GM23338 (cell line): ENCODE measurements around the gene NR4A1.

ENCODE experiments used
- CTCF ChIP-seq, 2 experiments: fragments of 200-600 bp in 1 of 2; sonication (generic) in 1 of 2; conservative IDR thresholded peaks; 2 replicates each; pipeline versions ENCODE4 v1.5.1 to v1.6.1; 2016 to 2017; ENCODE audit warnings: antibody characterized with exemption in 2 of 2, low read depth in 2 of 2, mild to moderate bottlenecking in 2 of 2, moderate library complexity in 1 of 2
- EZH2 ChIP-seq: fragments of 200-600 bp; sonication (generic); IDR thresholded peaks from one replicate; pipeline ENCODE4 v1.8.0; 2017; ENCODE audit warnings: antibody characterized with exemption, mild to moderate bottlenecking, low read depth; ENCODE audit not compliant: unreplicated experiment
- EZH2phosphoT487 ChIP-seq: fragments of 200-600 bp; sonication (generic); IDR thresholded peaks from one replicate; pipeline ENCODE4 v1.8.1; 2018; ENCODE audit warnings: antibody characterized with exemption; ENCODE audit not compliant: unreplicated experiment
- POLR2AphosphoS5 ChIP-seq: IDR thresholded peaks from 2 replicates; pipeline ENCODE4 v1.6.1; 2016; ENCODE audit warnings: antibody characterized with exemption, low read depth
- REST ChIP-seq: IDR thresholded peaks from one replicate; pipeline ENCODE4 v1.6.1; 2018; ENCODE audit warnings: antibody characterized with exemption; ENCODE audit not compliant: unreplicated experiment

- TF ChIP-seq CTCF (conservative IDR thresholded peaks at IDR 0.05; ENCODE audit: low read depth in 2 of 2) (no peak), EZH2 (no peak), EZH2phosphoT487 (no peak), REST (no peak), POLR2AphosphoS5 (no peak)
Measured at GRCh38 chr12:52083638-52083996, 32.4 kb downstream of the NR4A1 start.
